Activated naive CD4-positive, alpha-beta T cell (primary cell): Measurements from ENCODE around the gene HERC3.

ENCODE experiments used
- DNase-seq, 4 experiments: peaks; one replicate each; lab custom pipeline; 2025; lab: John Stamatoyannopoulos, UW

The HERC3 gene

DNA sequence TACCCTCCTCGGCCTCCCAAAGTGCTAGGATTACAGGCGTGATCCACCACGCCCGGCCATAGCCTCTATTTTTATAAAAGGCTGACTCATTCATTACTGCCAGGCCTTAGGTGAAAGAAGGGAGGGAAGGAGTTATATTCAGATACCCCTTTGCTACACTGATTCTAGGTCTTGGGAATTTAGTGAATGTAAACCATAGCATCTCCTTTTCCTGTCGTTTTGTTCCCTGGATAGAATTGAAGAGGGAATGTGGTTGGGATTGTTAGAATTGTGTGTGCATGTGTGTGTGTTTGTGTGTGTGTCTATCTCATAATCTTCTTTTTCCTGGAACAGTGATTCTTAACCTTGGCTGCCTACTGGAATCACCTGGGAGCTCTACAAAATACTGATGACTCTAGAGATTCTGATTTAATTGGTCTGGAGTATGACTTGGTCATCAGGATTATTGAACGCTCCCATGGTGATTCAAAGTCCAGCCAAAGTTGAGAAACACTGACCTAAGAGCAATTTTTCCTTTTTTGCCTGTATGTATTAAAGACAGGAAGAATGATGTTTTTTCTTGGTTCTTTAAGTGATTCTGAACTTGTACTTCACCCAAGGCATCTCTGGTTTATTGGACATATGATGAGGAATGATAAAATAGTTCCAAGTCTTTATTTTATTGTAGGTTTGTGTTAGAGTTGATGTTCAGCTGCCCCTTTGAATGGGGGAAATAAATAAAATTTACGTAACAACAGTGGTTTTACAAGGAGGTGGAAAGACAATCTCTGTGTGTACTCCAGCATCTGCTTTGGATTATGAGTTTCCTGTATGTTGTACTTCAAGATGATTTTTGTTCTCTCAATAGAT lies 68.4 kb downstream of the HERC3 start:
- no peak for DNase-seq

DNA sequence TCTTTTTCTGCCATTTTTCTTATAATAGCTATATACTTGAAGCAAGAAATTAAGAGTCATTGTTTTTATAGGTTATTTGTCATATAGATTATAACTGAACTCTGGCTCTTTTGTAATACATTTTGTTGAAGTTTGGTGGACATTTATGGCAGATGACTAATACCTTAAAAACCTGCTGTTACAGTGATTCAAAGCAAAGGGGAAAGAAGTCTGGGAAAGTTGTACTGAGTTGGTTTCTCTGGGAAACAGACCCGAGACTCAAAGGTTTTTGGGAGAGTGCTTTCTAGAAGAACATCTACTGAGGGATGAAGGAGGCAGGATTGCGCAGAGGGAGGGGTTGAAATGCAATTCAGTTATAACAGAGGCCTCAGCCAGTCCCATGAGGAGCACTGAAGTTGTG lies 69.5 kb downstream of the HERC3 start:
- DNase-seq = no peak

DNA sequence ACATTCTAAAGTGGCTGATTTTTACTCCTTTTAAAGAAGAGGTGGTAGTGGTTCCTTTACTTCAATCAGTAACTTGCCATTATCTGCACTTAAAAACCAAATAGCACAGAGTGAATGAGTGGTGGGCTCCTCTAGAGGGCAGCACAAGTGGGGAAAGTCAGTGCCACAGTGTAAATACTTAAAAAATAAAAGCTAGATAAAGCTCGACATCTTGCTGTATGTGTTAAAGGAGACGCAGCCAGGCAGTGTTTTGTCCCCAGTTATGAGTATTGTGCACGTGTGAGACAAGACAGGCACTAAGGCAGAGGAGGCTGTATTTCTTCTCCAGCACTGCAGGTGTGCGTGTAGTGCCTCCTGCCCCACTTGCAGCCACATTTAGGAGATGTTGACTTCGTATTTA lies 80.7 kb downstream of the HERC3 start:
- DNase-seq = no peak

DNA sequence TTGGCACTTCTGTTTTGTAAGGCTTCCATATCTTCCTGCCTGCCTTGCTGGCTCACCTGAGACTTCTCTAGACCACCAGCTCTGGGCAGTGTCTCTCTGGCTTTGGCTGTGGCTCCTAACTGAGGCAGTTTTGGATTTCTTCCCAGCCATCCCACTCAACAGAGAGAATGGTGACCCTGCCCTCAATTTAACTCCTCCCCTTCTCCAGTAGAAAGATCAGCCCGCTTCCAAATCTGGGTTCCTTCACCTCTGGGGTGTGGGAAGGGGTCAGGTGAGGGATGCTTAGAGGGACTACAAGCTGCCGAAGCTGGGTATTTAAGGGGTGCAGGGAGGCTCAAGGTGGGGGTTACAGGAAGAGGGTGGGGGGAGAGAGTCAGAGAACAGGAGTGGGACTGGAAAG lies 81.6 kb downstream of the HERC3 start:
- DNase-seq = no peak

DNA sequence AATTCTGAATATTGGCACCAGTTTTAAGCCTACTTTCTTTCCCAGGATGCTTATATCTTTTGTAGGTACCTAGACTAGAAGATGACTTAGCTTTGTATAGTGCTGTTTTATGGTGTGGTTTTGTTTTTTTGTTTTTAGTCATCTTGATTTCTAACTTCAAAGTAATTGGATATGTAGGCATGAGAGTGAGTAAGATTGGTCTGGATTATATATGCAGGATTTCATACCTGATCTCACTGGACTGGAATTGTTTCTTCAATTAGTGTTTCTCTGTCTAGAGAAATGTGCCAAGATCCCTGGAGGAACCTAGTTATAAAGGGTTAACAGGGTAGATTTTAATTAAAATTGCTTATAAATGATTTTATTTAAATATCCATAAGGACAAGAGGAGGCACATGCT lies 82.3 kb downstream of the HERC3 start:
- no peak for DNase-seq

DNA sequence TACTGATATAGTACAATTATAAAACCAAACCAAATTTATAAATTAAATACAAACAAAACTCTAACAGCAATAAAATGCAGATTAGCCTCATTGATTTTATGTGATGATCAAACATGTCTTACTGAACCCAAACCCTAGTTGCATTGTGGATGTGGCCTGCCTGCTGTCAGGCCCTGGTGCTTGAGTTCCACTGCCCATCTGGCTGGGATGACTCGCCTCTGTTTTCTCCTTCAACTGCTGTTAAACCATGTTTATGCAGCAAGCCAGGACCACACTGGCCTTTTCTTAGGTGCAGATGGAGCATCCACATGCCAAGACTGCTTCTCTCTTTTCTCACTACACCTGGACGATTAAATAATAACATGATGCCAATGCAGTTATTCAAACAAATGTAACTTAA lies 82.7 kb downstream of the HERC3 start:
- DNase-seq = no peak

DNA sequence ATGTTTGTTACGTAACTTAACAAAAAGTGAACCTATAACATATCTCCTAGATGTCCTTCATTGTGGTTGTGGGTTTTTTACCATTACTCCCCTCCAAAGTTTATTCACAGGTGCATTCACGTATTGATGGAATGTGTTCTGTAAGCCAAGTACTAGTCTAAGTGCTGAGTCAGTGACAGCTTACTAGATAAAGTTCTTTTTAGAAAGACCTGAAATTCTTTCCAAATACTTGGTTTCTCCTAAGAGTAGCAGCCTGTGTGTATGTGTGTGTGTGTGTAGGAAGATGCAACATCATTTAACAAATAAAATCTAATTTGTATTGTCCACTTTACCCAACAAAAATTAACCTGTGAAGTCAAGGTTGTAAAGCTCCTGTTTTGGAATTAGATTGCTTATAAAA lies 83.3 kb downstream of the HERC3 start:
- no peak for DNase-seq

DNA sequence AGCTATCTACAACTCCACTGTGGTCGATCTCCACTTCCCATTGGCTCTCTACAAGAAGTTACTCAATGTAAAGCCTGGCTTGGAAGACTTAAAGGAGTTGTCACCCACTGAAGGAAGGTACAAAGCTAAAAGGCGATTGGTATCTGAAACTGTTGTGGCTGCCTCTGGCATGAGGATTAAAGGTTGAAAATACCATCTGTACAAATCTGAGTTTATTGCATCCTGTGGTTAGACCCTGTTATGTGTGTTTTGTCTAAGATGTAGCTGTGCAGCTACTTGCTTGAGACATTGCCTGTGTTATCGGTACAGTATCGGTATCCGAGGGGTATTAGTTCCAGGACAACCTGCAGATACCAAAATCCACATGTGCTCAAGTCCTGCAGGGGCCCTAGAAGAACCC lies 88.9 kb downstream of the HERC3 start:
- DNase-seq = no peak

DNA sequence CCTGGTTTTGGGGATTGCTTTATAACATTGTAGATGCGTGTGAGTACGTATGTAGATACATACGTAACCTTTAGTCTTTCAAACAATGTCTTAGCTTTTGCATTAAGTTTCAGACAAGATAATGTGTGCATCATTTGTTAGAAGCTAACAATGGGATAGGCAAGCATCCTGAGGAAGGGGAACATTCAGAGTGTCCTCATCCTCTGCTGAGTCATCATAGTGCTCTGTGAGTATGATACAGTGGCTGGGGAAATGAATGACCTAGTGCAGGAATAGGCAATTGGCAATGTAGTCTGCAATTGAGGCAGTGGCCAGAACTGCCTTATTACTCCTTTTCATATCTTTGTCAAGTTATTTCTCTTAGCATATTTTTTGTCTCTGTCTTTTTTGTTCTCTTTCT lies 98.1 kb downstream of the HERC3 start:
- no peak for DNase-seq

DNA sequence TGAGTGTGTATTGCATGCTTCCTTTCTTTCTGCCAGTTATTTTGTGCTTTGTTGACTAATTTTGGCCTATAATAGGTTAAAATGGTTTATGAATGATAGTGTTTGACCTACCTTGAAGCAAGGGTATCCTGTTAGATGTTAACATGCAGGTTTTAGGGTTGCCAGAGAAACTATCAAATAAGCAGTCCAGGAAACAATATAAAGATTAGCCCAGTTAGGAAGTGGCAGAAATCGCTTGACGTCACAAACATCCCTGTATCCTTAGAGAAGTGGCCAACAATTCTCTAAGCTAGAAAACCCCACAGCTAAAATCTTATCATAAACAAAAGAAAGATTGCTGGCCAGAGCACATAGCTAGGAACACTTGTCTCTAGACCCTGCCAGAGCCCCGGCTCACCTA lies 101.5 kb downstream of the HERC3 start:
- no peak for DNase-seq

DNA sequence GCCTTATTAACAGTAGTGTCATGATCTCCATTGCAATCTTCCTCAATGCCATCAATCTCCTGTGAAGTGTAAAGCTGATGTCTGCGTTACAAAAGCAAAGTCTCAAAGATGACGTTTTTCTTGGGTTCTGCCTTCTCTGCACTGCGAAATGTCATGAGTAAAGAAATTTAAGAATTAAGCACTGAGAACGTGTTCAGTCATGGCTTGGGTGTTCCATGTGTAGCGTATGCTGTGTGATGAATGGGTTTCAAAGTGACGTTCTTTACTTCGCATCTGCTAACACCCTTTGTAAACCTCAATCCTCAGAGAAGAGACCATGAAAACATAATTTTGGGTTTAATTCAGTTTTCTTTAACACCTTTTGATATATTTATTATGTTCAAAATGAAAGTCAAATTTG lies 104.3 kb downstream of the HERC3 start:
- no peak for DNase-seq

DNA sequence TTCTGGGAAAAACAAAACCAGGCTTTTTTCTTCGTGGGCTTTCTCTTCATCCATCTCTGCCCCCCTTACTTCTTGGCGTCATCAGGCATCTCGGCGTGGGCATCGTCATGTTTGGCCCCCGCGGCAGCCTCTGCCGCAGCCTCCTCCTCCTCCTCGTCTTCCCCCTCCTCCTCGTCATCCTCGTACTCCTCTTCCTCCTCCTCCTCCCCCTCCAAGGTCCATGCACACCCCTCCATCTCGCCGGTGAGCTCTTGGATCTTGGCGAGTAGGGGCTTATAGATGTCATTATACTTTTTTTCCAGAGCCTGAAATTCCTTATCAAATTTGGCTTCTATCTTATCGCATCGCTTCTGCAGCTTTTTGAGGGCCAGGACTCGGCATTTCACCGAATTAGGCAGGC lies 104.9 kb downstream of the HERC3 start:
- no peak for DNase-seq

DNA sequence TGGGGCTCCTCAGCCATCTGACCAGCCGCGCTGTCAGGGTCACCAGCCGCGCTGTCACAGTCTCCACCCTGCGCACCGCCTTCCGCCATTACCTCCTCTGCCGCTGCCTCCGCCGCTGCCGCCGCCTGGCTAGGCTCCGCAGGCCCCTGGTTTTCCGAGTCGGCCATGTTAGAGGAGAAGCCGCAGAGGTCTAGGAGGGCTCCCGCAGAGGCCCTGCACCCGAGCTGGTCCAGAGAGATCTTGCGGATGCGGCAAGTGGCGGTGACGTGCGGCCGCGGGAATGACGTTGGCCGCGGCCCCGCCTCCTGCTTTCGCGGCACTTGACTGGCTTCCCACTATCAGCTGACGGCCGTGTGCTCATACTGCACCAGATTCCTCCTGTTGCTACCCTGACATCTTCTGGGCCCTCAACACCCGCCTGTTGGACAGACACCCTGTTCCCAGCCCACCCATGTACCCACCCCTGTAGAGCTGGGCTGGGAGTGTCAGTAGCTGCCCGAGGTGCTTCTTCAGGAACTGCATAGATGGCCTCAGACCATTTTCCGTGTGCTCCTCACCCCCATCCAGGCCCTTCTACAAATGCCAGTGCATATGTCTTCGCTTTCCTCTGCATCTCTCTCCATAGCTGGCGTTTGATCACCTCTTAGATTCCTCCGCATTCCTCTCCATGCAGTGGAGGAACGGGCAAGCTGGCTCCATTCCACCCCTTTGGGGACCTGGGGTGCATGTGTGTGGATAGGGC lies 105.5 kb downstream of the HERC3 start, which contains the start of gene NAP1L5:
Gene NAP1L5, minus strand, starts transcription at position 242 of the 742 bp plus-strand sequence. Its CDS starts 75 bp downstream, at position 167.
- DNase-seq = peak in 3 of 4 experiments; percentile 5 to 56 (median 46)

DNA sequence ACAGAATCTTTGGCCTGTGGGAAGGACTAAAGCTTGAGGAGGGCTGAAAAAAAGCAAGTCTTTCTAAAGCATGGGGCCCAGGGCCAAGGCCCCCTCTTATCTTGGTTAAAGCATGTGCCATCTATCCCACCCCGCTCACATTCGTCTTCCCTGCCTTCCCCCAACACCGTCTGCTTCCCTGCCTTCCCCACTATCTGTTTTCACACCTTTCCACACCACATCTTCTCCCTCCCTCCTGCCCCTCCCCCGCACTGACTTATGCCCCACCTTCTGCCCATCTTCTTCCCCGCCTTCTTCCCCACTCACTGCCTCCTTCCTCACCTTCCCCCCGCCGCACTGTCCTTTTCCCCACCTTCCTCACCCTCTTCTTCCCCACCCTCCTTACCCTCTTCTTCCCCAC lies 106.2 kb downstream of the HERC3 start:
- DNase-seq = no peak

DNA sequence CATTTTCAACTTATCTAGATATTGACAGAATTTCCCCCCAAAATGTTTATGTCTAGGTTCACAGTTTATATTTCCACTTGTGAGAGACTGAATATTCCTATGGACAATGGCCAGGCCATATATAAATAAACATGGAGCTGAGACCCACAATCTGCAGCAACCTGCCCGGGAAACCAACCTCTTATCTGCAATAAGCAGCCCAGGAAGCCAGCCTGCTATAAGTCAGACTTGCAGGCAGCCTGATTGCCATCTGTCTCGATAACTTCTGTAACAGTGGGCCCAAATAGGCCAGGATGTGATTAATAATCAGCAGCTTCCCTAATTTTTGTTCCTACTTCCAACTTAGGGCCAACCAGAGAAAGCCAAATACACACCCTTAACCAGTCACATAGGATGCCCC lies 110.5 kb downstream of the HERC3 start:
- no peak for DNase-seq

DNA sequence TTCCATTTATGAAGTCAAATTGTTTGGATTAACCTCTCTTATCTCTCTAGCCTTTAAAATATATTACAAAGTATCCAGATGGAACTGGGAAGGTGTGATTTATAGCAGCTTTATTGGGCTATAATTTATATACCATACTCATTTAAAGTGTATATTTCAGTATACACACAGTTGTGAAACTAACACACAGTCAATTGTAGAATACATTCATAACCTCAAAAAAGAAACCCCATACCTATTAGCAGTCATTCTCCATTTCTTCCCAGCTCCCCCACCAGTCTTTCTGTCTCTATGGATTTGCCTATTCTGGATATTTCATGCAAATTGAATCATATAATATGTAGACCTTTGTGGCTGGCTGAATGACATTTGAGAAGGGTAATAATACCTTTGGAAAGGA lies 112.9 kb downstream of the HERC3 start:
- no peak for DNase-seq

DNA sequence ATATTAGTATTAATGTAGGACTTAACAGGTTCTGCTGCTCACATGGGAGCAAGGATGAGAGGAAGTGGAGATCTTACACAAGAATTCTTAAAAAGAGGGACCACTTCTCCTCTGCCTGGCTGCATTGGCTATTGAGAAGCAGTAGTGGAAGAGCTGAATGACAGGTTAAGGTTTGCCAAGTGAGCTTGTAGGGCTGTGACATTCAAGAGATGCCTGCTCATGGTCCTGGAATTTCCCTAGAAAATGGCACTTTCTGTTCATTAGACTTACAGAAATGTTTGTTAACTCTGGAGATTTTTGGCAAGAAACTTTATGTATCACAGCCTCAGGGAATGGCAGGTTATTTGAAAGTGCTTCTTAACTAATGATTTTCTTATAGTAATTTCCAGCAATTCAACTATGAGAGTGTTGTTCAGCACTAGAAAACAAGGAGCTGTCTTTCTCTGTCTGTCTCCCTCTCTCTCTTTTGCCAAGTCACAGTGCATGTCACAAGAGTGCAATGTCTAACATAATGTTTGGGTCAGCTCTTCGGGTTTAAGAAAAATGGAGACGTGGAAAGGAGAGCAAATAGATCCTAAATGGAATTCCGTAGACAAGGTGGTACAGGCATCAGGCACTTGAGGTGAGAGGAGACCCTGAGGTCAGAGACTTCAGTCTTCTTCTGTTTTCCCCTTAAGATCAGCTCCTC lies 113.7 kb downstream of the HERC3 start:
- DNase-seq = no peak

DNA sequence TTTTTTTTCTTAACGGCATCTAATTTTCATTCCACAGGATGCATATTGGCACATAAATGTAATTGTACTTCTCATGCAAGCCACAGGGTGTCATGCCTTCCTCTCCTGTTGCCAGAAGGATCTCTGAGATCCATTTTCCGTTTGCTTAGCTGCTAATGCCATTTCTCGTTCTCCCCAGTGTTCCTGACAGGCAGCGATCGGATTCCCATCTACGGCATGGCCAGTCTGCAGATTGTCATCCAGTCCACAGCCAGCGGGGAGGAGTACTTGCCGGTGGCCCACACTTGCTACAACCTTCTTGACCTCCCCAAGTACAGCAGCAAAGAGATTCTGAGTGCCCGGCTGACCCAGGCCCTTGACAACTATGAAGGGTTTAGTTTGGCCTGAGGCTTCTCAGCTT lies 114.3 kb downstream of the HERC3 start:
- no peak for DNase-seq

DNA sequence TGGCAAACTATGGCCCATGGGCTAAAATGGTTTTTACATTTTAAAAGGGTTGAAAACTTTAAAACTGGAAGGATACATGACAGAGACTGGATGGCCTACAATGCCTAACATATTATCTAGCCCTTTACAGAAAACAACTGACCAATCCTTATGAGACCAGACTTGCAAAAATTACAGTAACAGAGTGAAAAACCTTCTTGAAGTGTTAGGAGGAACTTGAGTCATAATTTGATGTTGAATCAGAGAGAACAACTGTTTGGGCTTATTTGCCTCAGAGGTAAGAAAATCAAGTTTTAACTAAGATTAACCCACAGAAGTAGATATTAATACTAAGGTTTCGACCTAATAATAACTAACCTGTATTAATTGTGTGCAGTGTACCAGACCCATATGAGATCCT lies 117.7 kb downstream of the HERC3 start:
- no peak for DNase-seq

DNA sequence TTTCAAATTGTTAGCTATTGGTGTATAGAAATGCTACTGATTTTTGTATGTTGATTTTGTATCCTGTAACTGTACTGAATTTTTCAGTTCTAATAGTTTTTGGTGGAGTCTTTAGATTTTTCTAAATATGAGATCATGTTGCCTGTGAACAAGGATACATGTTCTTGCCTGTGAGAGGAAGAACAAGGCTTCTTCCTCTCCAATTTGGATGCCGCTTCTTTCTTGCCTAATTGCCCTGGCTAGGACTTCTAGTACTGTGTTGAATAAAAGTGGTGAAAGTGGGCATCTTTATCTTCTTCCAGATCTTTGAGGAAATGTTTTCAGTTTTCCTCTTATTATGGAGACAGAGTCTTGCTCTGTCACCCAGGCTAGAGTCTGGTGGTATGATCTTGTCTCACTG lies 121.5 kb downstream of the HERC3 start:
- DNase-seq = no peak

DNA sequence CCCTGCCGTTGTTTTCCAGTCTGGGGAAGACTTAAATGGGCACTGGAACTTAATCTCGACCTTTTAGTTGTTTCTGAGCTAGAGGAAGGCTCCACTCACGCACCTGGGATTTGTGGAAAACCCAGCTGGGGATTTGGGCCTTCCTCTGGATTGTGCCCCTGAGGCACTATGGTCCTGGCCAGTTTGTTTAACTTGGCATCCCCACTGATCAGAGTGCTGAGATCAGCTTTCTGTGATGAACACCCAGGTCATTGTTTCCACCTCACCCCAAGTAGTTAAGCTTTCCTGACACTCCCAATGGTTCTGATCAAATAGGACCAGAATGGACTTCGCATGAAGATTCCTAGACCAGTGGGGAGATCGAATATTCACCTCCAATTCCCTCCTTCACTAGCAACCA lies 125.8 kb downstream of the HERC3 start:
- no peak for DNase-seq

DNA sequence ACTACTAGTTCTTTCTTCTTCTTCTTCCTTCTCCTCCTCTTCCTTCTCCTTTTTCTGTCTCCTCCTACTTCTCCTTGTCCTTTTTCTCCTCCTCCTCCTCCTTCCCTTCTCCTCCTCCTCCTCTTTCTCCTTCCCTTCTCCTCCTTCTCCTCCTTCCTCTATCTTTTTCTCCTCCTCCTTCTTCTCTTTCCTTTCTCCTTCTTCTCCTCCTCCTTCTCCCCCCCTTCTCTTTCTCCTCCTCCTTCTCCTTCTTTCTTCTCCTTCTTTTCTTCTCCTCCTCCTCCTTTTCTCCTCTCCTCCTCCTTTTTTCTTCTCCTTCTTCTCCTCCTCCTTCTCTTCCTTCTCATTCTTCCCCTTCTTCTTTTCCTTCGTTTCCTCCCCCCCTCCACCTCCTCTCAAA lies 127.1 kb downstream of the HERC3 start:
- no peak for DNase-seq
